Measurements from ENCODE around the gene PTGER1.

The PTGER1 gene

DNA sequence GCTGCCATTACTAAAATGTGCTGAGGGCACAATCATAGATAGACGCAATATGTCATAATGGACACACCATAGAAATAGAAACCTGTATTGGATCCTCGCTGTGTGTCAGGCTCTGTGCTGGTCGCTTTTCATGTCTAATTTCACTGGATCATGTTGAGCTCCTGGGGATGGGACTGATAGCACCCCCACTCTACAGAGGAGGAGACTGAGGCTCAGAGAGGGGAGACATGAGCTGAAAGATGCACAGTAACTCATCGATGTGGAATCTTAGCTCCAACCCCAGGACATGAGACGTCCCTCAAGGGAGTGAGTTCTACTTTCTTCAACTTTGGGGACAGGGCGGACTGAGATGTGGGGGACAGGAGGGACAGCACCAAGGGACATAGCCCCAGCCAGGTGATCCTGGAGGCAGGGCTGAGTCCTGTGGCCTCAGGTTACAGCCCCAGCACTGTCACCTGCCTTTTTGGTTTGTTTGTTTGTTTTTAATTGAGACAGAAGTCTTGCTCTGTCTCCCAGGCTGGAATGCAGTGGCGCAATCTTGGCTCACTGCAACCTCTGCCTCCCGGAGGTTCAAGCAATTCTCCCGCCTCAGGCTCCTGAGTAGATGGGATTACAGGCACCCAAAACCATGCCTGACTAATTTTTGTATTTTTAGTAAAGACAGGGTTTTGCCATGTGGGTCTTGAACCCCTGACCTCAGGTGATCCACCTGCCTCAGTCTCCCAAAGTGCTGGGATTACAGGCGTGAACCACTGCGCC is 27.4 kb upstream of the PTGER1 start:
- no peak for DNase-seq (ENCODE audit: low read depth)

DNA sequence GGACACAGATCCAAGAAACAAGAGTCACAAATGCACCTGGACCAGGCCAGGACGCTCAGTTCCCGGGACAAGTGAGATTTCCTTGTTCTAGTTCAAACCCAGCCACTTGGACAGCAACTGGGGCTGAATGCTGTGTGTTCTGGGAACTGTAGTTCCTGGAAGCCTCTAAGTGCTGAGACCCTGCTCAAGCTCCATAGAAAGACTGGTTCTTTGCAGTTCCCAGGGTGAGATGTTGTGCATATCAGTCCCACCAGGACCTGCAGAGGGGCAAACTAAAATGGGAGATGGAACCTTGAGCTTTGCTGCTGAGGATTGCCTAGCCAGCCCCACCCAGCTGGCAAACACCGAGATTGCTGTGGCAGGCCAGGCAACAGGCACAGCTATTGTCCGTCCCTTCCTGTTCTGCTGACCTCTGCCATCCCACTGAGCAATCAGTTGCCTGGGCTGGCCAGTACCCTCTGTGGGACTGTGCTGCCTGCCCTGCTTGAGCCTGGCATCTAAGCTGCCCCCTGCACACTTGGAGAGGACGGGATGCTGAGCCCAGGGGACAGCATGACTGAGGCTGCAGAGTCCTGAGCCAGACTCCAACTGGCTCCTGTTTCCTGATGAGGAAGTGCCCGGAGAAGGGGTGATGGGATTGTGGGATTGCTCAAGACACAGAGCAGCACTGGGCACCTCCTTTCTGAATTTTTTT is 22.2 kb upstream of the PTGER1 start:
- no peak for DNase-seq (ENCODE audit: low read depth)

DNA sequence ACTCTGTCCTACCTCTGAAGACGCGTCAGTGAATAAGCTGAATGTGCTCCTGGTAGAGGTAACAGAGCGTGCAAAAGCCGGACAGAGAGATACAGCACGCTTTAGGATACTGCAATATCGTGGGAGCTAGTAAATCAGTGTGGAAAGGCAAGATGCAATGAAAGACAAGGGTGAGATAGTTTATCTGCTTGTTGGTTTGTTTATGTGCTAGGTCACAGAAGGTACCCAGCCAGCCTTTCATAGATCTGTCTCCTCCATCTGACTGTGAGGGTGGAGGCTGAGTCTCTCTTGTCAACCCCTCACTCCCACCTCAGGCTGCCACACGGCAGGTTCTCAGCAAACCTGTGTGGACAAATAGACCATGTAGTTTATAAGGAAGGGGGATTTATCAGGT is 21.7 kb upstream of the PTGER1 start:
- DNase-seq (ENCODE audit: low read depth): no peak

DNA sequence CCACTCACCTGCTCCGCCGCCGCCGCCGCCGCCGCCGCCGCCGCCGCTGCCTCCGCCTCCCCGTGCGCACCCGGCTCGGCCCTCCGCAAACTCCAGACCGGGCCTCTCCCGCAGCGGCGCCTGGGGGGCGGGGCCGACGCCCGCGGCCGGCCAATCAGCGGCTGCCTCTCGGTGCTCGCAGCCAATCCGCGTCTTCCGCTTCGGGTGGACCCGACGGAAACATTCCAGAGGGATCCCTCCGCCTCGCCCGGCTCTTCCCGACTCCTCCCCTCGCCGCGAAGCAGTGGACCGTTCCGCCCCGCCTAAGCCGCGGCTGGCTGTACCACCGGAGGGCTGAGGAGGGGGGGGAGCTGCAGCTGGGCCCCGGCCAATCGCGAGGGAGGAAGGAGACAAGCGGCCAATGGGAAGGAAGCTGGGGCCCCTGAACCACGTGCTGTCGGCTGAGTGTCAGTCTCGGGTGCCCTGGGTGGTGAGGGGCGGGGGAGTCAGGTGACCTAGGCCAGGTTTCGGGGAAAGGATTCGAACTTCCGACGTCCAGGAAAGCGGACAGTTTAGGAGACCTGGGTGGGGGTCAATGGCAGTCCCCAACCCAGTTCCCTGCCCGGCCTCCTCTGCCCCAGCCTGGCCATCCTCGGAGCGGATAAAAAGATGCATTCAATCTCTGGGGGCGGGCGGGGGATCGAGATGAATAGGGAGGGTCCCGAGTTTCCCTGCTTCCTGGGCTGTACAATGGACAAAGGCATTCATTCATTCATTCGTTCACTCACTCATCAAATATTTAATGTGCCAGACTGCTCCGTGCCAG is 21.1 kb upstream of the PTGER1 start, which contains the start of gene GIPC1:
Gene GIPC1, minus strand, starts transcription at position 99 of the 805 bp plus-strand sequence. CDS start 13,151 bp downstream, outside the sequence.
- DNase-seq (ENCODE audit: low read depth): peak; percentile 60

DNA sequence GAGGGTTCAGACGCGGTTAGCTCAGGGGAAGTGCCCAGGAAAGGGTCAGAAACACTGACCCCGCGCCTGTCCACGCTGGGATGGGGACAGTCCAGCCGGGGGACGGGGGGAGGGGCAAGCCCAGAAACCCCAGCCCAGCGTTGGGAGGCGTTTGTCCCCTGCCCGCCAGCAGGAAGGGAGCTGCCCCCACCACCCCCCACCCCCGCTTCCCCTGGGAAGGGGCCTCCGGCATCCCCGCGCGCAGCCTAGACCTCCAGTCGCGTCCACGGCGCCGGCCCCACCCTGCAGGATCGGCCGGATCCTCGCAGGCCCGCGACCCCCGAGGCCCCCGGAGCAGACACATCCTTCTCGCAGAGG is 20.5 kb upstream of the PTGER1 start:
- DNase-seq (ENCODE audit: low read depth): no peak

DNA sequence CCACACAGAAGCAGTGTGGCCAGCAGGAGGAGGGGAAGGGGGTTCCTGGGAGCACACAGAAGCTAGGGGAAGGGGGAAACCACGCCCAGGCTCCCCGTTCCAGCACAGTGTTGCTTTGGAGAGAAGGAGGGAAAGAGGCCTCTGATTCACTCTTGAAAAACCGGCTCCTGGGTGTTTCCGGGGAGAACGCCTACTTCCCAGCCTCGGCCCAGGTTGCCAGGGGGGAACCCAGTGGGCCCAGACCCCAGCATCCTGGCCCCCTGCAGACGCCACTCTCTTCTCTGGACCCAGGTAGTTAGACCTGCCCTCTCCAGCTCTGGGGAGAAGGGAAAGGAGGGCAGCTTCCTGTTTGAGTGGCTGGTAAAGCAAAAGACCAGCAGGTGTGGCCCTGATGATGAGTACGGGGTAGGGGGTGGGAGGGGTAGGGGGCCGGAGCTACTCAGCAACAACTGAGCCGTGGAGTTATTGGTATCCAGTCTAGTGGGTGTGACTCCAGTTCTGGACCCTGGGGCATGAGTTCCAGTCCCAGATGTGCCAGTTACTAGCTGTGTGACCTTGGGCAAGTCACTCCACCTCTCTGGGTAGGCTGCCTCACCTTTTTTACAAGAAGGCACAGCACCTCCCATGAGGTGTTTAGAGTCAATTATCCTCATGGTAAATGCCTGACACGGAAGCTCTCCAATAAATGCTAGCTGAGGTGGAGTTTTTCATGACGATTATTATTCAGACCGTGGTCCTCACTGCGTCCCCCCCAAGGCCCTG is 19.9 kb upstream of the PTGER1 start:
- DNase-seq (ENCODE audit: low read depth): no peak

DNA sequence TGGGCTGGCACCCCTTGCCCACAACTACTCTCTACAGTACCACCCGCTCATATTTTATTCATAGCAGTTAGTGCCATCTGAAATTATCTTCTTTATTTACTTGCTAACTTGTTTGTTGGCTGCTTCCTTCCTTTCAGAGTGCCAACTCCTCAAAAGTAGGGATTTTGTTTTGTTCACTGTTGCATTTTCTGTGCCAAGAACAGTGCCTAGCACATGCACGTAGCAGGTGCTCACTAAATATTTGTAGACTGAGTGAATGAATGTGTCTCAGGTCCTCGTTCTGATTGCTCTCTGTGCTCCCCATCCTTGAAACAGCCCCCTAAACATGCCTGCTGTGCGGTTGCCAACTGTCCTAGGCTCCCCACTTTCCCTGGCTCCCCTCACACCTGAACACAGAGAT is 19.3 kb upstream of the PTGER1 start:
- DNase-seq (ENCODE audit: low read depth): no peak

DNA sequence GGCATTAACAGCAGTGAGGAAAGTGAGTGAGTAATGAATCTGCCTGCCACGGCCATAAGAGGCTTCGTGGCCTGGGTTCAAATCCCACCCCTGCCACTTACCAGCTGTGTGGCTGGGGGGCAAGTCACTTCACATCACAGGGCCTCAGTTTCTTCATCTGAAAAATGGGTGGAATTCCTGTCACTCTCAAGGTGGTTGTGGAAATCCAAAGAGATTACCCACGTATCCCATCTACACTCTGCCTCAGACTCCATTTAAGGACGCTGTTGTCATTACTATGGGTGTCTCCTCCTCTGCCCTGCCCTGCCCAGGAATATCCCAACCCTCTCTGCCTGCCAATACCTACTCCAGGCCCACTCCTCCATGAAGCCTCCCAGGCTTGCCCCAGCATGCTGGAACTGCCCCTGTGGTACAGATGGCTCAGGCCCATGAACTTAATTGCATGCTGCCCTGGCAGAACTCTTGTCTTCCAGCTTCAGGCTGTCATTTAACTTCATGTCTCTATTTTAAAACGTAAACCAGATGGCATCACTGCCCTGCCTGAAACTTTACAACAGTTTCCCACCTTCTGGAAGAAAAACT is 17.7 kb upstream of the PTGER1 start:
- no peak for DNase-seq (ENCODE audit: low read depth)

DNA sequence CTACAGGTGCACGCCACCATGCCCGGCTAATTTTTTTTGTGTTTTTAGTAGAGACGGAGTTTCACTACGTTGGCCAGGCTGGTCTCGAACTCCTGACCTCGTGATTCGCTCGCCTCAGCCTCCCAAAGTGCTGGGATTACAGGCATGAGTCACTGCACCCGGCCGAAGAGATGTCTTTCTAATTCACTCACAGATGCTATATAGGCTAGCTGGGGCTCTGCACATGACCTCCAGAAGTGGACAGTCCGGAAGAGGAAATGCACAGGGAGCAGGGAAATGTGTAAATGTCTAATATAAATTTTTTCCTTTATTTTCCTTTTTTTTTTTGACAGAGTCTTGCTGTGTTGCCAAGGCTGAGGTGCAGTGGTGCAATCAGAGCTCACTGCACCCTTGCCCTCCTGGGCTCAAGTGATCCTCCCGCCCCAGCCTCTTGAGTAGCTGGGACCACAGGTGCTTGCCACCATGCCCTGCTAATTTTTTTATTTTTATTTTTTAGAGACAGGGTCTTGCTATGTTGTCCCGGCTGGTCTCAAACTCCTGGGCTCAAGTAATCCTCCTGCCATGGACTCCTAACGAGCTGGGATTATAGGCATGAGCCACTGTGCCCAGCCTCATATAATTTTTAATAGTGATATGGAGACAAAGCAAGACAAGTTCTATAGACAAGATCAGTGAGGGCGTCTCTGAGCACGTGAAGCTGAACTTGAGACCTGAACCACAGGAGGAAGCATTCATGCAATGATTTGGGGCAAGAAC is 12.4 kb upstream of the PTGER1 start:
- no peak for DNase-seq (ENCODE audit: low read depth)

DNA sequence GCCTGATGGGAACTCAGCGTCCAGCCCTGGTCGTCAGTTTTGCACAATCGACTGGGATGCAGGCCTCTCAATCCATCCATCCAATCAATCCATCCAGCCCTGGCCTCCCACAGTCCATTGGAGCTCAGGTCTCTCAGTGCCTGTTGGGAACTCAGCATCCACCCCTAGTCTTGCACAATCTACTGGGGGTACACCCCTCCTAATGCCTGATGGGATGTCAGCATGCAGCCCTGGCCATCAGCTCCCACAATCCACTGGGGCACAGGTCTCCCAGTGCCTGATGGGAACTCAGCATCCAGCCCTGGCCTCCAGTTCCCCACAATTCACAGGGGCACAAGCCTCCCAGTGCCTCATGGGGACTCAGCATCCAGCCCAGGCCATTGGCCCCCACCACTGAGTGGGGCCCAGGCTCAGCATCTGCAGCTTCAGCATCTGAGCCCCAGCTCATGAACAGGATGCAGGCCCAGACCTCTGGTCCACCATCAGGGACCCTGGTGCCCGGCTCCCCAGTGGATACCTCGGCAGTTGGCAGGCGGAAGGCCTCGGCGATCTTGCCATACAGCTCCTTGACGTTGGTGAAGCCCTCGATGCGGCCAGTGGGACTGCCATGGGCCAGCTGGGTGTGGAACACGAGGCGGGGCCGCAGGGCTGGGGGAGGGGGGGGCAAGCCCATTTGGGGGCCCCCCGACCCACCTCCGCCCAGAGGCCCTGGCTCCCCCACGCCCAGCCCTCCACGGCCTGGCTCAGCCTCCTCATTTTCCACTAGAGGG is 7.2 kb upstream of the PTGER1 start:
- no peak for DNase-seq (ENCODE audit: low read depth)

DNA sequence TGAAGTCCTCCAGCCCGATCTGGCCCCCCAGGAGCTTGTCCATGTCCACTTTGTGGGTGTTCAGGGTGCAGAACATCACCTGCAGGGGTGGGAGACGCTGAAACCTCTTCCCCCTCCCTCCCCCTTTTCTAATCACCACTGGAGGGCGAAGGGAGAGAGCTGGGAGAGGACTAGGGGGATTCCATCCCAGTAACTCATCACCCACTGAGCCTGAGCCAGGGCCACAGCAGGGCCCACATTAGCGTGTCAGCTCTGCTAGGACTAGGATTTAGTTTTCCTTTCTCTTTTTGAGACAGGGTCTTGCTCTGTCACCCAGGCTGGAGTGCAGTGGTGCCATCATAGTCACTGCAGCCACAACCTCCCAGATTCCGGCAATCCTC is 5.5 kb upstream of the PTGER1 start:
- no peak for DNase-seq (ENCODE audit: low read depth)

DNA sequence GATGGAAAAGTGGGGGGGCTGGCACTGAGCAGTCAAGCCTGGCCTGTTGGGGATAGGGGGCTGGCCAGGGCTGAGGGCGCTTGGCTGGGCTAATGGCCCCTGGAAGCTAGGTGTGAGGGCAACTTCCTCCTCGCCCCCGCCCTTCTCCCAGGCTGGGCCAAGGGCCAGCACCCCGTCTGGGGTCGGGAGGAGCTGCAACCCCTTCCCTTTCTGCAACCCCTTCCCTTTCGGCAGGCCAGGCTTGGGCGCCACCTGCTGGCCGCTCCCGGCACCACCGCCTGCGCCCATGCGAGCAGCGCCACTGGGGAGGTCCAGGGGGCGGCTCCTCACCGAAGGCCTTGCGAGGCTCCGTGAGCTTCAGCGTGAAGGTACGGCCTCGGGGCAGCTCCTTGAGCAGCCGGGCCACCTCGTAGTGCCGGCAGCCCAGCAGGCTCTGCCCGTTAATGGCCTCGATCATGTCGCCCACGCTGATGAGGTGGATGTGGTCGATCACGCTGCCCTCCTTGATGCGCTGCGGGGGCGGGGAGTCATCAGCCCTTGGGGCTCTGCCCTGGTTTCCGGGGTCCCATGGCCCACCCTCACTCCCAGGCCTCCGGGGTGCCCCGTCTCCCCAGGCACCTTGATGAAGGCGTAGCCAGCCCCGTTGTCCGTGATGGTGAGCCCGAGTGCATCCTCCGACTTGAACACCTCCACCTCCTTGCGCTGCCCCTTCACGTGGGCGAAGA is 5.0 kb upstream of the PTGER1 start:
- DNase-seq (ENCODE audit: low read depth): peak; percentile 53

DNA sequence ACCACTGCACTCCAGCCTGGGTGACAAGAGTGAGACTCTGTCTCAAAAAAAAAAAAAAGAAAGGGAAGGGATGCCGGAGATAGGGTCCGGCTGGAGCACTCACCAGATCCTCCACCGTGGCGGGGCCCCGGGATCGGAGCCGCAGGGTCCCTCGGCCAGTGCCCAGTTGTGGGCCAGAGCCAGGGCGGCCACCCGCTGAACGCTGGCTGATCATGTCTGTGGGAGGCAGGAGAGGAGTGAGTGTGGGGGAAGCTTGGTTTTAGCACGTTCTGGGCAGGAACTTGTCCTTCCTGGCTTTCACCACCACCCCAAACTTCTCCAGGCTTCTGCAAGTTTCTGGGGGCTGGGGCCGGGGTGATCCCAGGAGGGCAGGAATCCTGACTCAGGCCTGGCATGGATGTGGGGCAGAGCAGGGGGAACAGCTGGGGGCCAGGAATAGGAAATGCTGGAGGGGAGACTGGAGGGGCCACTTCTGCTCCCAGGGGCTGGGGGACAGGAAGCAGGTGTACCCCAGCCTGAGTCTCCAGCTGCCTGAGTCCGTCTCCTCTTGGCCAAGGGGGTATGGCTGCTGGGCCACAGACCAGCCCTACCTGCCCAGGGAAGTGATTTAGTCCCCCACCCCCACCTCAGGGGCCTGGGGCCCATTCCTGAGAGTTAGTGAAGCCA is 4.3 kb upstream of the PTGER1 start:
- no peak for DNase-seq (ENCODE audit: low read depth)

DNA sequence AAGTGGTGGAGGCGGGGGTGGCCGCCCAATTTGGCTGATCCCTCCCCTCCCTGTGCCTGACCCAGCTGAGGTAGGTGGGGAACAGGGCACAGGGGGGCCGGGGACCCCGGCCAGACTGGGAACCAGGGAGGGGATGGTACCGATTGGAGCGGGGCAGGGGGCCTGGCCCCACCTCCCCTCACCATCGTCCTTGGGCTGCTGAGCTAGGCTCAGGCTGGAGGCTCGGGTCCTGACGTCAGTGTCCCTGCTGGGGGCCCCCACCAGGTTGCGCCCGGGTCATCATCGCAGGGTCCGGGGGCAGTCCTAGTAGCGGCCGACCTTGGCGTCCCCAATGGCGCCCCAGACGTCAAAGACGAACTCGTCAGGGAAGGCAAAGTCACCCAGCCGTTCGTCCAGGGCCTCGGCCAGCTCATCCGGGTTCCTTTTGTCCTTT is 3.0 kb upstream of the PTGER1 start:
- DNase-seq (ENCODE audit: low read depth): no peak

DNA sequence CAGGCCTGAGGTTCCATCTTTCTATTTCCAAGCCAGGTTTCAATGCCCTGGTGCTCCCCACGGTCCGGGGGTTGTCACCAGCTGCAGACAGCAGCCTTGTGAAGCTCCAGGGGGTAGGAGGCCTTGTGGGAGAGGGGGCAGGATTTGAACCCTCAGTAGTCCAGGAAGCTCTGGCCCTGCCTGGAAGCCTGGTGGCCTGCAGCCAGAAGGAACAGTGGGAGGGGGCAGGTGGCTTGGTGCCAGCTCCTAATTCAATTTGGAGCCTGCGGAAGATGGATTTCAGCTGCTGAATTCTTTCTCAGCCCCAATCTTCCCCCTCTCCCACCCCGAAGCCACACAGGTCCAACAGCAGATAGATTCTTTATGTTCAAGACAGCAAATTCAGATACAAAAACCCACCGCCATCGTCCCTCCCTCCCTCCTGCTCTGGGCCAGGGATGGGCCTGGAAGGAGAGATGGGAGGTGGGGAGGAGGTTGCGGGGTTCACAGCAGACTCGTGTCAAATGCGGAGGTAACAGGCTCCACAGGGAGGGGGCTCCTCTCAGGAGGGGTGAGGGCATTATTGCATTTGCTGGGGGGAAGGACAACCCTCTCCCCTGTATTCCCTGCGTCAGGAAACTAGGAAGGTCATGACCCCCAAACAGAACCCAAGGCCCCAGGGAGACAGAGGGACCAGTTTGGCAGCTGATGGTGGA is 2.4 kb upstream of the PTGER1 start:
- DNase-seq (ENCODE audit: low read depth): no peak

DNA sequence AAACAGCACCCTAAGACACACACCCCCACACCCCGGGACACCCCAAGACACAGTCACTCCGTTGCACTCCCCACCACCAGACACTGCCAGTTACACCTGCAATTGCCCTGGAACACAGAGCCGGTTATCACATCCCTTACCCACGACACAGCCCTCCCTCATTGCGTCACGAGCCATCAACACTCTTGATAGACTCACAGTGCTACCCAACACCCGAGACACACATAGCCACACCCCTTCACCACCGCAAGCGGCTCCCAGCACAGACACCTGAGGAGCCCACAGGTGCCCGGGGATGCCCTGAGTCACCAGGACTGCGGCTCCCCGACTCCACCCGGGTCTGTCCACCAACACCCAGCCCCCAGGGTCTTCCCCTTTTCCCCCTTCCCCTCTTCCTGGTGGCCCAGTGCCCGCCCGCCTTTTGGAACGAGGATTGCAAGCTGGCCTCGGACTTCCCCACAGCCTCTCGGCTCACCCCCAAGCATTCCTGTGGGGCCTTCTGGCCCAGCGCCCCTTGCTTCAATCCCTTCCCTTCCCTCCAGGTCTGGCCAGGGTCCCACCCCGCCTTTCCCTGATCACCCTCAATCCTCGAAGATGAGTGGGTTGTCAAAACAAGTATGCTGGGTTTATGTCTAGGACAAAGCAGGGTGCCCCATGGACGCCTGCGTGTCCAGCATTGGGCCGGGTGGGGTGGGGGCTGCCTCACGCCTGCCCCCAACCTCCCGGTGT is 1.7 kb upstream of the PTGER1 start:
- no peak for DNase-seq (ENCODE audit: low read depth)

DNA sequence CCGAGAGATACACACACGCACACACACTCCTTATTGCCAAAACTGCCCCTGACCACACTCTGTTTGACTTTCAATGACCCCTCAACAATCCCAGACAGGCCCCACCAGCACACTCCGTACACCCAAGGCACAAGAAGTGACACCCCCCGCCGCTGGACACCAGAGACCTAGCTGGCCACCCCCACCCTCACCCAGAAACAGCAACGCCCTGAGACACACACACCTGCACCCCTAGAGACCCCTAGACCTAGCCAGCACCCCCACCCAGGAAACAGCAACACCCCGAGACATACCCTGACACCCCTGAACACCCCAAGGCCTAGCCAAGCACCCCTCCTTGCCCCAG is 1.1 kb upstream of the PTGER1 start:
- DNase-seq (ENCODE audit: low read depth): no peak

DNA sequence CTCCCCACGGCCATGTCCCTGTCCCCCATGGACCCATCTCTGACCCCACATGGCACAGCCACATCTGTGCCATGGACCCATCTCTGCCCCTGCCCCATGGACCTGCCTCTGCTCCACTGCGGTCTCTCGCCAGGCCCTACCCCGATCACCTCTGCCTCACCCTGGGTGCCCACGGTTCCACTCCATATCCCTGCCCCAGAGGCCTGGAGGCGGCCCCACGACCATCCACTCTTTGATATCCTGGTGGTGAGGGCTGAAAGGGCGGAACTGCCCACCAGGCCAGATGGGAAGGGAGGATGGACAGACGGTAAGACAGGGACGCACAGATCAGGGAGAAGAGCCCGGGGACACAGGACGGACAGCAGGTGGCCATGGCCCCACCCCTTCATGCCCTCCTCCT is 327 bp downstream of the PTGER1 start:
- DNase-seq (ENCODE audit: low read depth): no peak

Data from stimulated activated CD8-positive, alpha-beta memory T cell treated with anti-CD3 and anti-CD28 coated beads, Interleukin-7, amount 100 ng/mL, for 24 hours (primary cell).